ENCODE data around the gene KIF5B.
A peak's percentile ranks its signal among the peaks of the same experiment; 100 is the strongest.
"Not testable (repeated sequence)": the region's sequence is repeated elsewhere in the genome, so short reads cannot be mapped to it uniquely, and the experiment has no call there.

Gene KIF5B

DNA sequence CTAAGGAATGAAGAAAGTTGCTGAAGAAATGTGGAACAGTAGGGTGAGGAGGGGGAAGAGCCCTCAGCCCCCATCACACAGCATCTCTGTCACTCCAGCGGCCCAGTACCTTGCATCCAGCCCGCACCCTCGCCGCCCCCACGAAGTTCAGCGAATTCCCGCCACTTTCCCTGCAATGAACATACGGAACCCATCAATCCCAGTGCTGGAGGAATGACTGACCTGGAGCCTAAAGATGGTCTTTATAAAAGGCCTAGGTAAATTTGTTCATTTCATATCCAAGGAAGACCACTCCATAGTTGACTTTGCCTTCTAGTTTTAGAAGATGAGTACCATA lies 779 bp upstream of the KIF5B start:
- no peak for DNase-seq

DNA sequence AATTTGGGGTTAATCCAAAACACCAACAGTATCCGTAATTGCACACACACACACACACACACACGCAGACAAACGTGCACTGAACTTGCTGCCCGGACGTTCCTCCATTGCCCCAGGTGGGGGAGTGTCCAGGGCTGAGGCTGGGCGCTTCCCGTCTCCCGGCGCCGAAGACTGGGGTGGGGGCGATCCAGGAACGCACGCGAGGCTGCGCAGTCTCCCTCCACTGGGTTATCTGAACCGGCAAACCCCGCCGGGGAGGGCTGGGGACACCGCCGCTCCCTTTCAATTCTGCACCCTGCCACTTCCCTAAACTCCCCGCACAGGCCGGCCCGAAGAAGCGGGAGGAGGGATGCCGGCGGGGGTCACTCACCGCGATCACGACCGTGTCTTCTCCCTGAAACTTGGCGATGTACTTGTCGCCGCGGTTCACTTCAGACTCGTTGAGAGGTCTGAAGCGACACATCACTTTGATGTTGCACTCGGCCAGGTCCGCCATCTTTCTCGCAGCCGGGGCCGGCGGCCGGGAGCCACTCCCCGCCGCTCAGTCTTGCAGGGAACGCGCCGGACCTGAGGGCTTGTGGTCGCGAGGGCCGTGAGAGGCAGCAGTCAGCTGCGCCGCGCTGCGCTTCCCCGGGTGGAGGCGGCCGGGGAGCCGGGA lies 618 bp downstream of the KIF5B start:
- DNase-seq = peak; percentile 66

DNA sequence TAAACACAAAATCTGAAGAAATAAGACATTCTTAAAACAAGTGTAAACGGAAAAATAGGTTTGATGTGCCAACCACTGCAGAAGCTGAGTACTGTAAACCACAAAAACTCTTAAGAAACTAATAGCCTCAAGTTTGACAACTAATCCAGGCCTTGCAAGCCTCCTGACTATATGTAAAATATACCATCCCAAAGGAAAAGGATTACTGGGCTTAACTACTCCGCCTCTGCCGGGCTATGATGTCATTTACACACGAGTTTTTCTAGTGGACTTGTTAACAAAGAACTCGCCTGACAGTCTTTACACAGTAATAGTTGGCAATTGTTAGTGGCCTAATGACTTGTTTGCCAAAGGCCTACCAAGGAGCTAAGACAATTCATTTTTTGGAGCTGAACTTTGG lies 2.1 kb downstream of the KIF5B start:
- DNase-seq = peak; percentile 47

DNA sequence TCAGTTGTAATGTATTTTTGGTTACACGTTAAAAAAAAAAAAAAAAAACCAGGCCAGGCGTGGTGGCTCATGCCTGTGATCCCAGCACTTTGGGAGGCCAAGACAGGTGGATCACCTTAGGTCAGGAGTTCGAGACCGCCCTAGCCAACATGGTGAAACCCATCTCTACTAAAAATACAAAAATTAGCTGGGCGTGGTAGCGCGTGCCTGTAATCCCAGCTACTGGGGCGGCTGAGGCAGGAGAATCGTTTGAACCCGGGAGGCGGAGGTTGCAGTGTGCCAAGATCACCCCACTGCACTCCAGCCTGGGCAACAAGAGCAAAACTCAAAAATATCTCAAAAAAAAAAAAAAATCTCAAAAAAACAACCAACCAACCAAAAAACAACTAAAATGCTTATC lies 2.8 kb downstream of the KIF5B start:
- not testable (repeated sequence) for DNase-seq

DNA sequence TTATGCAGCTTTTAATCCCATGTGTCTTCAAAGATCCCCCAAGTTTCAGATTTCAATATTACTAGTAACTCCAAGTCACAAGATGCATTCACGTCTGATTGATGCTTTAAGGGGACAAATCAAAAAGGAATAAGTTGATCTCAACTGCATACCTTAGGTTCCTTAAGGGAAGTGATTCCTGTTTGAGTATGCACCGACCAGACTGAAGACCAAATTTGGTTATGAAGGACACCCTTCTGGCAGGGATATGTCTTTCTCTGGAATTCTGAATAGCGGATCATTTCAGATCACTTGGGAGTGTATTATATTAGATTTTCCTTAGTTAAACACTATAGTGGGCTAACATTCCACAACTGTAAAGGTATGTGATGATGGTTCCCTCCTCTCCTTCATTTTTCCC lies 4.3 kb downstream of the KIF5B start:
- no peak for DNase-seq

DNA sequence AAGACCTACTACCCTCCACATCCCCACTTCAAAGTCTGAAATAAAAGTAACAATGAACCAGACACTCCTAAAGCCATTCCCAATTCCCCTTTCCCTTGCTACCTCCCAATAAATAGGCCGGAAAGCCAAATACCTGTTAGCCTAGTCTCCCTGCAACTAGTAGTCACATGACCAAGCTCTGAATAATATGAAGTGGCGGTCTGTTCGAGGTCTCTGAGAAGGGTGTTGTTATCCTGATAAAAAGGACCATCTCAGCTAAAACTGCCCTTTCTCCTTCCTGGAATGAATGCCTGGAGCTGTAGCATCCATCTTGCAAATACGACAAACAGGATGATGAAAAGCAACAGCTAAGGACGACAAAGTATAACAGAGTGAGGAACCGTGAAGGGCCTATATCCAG lies 6.0 kb downstream of the KIF5B start:
- no peak for DNase-seq

DNA sequence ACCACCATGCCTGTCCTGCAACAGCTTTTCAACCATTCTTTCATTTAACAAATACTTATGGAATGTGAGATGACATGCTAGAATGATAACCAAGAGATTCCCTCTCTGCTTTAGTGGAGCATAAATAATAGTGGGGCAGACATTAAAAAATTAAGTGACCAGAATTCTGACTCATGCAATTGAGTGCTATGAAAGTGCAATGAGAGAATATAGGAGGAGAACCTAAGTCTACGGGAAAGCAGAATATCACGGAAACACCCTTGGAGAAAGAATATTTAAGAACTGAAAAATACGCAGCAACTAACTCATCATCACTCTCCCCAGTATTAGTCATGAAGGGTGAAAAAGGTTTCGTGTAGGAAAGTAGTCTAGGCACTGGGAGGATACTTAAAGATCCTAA lies 7.1 kb downstream of the KIF5B start:
- no peak for DNase-seq

DNA sequence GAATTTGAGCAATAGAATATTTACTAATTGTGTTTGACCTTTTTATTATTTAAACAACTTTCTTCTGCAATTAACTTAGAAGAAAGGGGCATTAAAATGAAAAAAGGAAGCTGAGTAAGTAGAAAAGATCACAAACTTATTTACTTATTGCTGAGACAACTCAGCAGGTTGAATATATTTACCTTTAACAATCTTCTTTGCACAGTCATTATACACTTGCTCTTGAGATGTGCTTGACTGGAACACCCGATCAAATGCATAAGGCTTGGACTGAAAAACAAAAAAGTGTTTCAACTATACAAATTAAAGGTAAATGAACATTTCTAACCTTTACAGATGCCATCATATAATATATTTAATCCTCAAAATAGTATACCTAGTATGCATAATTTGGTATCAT lies 7.9 kb downstream of the KIF5B start:
- no peak for DNase-seq

DNA sequence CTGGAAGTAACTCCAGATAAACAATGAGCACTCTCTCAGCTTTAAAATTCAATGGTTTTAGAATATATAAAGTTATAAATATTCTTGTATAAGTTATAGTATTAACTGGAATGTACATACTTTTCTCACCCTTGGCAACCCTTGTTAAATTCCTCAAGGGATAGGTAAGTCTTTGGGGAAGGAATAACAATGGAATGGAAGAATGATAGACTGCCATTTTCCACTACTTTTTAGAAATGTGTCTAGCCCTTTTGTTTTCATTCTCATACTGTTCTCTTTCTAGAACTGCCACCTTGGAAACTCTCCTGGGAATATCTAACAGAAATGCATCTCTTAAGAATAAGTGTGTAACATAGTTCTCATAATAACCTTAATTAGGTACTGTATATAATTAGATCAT lies 8.3 kb downstream of the KIF5B start:
- no peak for DNase-seq

DNA sequence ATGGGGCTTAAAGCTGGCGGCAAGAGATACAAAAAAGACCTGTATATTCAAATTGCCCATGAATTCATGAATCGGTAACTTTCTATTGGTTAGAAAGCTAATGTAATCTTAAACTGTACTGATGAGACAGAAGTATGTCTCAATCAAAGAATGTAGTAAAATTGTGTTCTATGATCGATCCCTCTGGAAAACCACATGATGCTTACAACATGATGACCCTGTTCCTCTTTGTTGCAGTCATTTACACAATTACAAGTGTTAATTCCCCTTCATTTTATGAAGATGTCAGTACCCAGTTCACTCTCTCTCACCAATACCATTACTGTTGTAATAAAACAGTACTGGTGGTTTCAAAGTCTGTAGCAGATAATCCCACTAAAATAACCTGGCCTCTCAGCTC lies 10.1 kb downstream of the KIF5B start:
- DNase-seq = no peak

DNA sequence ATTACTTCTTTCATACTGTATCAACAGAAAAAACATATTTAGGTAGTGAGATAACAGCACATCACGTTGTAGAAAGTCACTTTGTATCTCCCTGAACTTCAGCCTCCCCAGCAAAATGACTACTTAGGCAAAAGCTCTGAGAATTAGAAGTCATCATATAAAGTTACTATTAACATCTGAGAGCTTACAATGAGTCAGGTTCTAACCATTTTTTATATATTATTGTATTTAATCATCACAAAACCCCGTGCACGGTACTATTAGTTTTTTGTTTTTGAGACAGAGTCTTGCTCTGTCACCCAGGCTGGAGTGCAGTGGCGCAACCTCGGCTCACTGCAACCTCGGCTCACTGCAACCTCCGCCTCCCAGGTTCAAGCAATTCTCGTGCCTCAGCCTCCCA lies 13.5 kb downstream of the KIF5B start:
- DNase-seq = not testable (repeated sequence)

DNA sequence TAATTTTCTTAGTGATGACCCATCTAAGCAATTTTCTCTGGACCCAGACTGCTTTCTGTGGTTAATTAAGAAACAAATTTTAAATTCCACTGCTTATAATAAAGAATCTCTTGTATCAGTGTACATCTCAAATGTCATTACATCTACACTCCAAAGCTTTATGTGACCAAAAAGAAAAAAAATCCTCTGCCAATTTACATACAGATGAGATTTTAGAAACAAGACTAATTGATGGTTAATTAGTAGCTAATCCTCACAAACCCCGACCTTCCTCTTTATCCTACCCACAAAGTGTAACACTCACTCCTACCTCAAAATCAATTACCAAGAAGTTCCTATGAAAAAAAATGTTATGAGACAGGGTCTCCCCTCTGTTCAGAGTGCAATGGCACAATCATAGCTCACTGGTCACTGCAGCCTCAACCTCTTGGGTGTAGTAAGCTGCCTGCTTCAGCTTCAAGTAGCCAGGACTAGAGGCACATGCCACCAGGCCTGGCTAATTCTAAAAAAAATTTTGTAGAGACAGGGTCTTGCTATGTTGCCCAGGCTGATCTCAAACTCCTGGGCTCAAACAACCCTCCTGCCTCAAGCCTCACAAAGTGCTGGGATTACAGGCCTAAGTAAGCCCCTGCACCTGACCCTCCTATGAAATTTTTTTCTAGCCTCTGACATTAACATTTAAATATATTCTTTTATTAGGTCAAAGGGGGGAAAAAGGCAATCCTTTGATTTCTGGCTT lies 14.8 kb downstream of the KIF5B start:
- no peak for DNase-seq

DNA sequence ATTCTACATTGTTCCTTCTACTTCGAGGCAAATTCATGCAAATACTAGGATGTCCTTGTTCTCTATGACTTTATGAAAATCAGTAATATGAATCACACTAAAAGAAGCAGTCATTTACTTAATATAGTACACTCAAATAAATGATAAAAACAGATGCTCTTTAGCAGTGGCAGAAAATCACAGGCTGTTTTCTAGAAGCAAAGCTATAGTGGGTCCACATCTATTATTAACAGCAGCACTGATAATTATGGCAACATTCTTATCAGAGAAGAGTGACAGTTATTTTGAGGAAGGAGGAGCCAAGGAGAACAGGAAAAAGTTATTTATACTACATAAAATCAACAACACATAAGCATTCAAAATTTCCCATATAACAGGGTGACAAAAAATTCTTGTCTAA lies 16.5 kb downstream of the KIF5B start:
- no peak for DNase-seq

DNA sequence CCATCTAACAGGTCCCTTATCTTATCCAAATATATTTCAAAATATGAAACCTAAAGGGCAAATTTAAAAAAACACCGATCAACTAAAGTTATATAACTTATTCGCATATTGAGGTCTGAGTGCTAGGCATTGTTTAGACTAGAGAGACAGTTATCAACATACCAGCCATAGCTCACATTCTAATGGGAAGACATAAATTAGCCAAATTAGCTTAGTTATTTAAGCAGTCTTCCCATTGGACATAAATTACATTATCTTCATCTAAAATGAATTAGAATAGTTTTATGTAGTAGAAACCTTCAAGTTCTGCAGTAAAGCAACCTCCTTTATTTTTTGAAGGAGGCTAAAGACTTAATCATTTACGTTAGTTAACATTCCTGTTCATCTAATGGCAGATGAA lies 17.4 kb downstream of the KIF5B start:
- no peak for DNase-seq

DNA sequence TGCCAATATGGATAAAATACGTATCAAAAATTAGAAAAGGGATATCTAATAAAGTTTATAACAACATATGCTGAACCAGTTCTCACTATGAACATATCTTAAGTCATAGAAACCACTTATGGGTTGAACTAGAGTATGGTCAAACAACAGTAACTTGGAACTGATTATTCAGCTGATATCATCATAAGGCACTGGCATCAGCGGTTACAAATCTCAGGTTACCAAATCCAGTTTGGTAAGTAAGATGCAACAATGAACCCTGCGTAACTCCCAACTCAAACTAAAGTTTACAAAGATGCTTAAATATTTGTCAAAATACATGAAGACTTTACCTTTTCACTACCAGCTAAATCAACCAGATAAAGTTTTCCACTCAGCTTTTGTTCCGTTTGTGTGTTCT lies 19.3 kb downstream of the KIF5B start:
- no peak for DNase-seq

DNA sequence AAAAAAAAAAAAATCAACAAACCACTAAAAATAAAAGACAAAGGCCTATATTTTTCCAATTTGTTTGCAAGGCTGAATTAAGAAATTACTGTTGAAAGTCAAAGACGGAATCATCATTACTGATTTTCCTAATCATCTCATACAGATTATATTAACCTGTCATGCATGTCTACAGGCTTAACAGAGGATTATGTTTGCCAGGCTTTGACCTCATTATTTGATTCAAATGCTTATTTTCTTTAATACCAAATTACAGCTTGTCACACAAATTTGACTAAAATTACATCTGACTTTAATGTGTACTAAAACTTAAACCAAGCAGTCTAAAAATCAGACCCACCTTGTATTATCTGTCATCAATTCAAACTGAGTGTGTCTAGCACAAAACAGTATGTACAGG lies 21.2 kb downstream of the KIF5B start:
- DNase-seq = no peak

DNA sequence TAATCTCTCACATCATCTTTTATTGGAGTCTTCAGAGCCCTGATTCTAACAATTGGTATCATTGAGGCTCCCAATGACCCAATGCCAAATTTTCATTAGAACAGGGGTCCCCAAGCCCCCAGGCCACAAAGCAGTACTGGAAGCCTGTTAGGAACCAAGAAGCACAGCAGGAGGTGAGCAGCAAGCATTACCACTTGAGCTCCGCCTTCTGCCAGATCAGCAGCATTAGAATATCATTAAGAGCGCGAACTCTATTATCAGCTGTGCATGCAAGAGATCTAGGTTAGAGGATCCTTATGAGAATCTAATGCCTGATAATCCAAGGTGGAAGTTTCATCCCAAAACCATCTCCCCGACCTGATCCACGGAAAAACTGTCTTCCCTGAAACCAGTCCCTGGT lies 23.1 kb downstream of the KIF5B start:
- DNase-seq = no peak

DNA sequence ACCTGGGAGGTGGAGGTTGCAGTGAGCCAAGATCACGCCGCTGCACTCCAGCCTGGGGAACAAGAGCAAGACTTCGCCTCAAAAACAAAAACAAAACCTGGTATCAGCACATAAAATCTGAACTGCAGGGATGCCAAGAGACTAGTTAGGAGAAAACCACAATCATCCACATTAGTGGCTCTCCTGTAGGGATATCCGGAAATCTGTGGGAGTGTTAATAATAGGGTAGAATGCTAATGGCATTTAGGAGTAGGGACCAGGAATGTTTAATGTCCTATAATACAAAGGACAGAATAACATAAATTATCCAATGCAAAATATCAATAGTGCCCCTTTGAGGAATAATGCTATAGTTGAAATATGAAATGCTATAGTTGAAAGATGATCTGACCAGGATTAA lies 24.3 kb downstream of the KIF5B start:
- no peak for DNase-seq

DNA sequence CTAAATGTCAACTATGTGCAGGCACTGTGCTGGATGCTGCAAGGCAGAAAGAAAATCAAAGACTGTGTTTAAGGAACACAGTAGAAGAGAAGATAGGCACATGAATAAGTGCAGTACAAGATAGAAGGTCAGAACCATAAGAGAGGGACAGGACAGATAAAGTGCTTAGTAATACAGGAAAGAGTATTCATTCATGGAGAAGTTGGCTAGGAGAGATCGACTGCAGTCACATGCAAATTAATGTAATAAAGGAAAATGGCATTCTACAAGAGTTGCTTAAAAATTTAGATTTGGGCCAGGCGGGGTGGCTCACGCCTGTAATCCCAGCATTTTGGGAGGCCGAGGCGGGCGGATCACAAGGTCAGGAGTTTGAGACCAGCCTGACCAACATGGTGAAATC lies 24.8 kb downstream of the KIF5B start:
- no peak for DNase-seq

DNA sequence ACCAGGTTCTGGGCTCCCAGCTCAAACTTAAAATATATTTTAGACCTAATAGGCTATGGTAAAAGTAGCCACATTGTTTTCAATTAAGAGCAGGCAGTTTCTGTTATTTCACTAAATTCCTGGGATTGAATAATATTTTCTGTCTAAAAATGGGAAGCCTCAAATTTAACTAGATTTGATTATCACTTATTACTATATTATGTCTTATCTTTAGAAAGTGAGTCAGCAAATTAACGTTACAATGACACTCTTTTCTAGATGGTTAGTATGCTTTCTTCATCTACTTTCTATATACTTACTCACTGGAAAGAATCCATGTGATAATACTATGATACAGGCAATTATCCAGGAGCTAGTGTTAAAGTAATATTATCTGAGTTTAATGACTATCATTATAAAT lies 27.5 kb downstream of the KIF5B start:
- DNase-seq = no peak

DNA sequence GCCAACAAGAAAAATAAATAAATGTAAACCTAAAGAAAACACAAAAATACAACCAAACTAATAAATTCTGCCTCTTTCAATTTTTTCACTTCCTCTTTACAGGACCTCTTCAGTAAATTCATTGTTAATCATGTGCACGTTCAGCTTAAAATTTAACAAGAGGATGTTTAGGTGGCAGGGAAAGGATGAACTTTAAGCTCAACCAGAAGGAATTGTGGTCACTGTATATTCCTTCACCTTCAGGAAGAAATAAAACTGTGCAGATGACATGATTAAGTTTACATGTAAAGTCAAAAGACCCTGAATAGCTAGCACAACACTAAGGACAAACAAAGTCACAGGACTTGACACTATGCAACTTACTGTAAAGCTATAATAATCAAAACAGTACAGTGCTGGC lies 33.0 kb downstream of the KIF5B start:
- DNase-seq = no peak

DNA sequence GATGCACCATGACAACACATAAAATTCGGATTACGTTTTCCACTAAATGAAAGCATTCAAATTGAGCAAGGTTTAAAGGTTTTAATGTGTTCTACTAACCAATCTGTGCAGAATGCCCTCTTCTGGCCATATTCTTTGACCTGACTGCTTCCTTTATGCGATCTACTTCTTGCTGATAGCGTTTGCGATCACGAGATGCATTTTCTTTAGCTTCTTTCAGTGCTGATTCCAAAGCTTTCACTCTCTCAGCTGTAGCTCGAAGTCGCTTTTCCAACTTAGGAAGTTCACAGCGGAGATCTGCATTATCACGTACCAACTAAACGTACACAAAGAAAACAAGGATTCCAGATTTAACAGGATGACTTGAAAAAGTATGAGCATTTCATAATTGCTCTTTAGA lies 39.2 kb downstream of the KIF5B start:
- DNase-seq = no peak

DNA sequence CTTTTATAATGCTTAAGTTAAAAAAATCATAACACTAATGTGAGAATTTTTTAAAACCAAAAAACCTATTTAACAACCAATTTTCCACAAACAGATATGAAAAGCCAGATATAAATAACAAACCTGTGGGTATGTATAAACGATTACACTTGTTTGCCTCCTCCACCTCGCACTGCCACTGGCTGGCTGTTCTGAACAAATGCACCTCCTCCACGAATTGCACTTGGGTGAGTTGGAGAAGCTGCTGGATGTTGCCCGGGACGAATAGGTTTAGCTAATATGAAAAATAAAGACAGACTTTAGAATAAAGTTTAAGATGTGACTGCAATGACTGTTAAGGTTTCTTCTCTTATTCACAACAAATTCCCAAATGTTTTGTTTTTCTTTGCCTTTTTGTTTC lies 40.8 kb downstream of the KIF5B start:
- no peak for DNase-seq

DNA sequence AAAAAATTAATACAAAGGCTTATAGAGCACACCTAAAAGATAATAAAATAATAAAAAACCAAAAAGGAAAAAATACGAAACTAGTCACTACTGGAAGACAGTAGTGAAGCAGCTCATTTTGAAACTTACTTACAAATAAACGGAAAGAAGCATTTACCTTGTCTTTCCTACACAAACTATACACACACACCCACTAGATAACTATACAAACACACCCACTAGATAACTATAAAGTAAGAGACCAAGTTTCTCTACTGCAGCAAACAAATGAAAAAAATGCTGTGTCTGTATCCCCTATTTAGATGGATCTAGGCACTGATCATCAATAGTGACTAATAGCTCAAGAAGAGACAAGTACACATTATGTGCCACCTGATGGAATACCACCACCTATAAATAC lies 49.2 kb downstream of the KIF5B start:
- DNase-seq = no peak

DNA sequence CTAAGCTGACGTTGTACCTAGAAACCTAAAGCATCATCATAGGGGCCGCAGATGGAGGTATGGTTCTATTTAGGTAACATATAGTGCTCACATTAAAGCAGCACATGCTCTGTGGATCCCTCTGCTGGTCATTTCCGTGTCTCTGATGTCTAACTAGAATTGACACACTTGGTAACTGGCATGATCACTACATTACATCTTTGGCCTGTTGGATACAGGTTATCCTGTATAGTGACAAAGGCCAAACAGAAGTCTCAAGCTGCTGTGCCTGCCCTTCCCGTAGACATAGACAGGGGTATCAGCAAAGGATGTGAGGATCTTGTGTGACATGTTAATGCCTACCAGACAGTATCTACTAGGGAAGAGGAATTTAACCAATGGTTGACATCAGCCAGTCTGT lies 51.2 kb downstream of the KIF5B start:
- no peak for DNase-seq
